Ovary (tissue), 3 donors: Measurements from ENCODE around the gene CDH22.

Source experiments
- EP300 ChIP-seq: sonication (generic); formaldehyde crosslinking; IDR thresholded peaks from one replicate; pipeline ENCODE4 v1.6.1; 2017; ENCODE audit warnings: antibody characterized with exemption
- TF ChIP-seq, protein P1 (sequence below), 3 donors: fragments of 450-650 bp in 2 of 3; fragments of 200-600 bp in 1 of 3; IDR thresholded peaks; one replicate each; pipeline versions ENCODE4 v1.5.1 to v1.8.0; 2016 to 2022; ENCODE audit warnings: antibody characterized with exemption in 3 of 3, mild to moderate bottlenecking in 1 of 3
- donor health status: DM: no; HTN: no; CAD: no.

DNA sequence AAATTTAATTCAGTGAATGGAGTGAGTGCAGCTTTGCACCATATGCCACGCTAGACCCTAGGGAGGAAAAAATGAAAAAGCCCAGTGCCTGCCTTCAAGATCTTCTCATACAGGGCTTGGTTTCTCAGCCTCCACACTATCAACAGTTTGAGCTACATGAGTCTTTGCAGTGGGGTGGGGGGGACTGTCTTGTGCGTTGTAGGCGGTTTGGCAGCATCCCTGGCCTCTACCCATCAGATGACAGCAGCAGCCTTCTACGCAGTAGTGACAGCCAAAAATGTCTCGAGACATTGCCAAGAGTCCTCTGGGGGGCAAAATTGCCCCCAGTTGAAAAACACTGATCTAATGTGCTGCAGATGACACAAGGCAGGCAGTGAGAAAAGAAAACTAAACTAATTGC lies 6.2 kb downstream of the CDH22 start:
- no peak for TF ChIP-seq EP300
- TF ChIP-seq, protein P1, sequence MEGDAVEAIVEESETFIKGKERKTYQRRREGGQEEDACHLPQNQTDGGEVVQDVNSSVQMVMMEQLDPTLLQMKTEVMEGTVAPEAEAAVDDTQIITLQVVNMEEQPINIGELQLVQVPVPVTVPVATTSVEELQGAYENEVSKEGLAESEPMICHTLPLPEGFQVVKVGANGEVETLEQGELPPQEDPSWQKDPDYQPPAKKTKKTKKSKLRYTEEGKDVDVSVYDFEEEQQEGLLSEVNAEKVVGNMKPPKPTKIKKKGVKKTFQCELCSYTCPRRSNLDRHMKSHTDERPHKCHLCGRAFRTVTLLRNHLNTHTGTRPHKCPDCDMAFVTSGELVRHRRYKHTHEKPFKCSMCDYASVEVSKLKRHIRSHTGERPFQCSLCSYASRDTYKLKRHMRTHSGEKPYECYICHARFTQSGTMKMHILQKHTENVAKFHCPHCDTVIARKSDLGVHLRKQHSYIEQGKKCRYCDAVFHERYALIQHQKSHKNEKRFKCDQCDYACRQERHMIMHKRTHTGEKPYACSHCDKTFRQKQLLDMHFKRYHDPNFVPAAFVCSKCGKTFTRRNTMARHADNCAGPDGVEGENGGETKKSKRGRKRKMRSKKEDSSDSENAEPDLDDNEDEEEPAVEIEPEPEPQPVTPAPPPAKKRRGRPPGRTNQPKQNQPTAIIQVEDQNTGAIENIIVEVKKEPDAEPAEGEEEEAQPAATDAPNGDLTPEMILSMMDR (IDR thresholded peaks at IDR 0.05): no peak
